Measurements from ENCODE around the gene SLC27A2. TPM values are rescaled to one million over a fixed set of nuclear protein-coding genes. Genes with fewer than 3 reads are reported as not detected.

Gene SLC27A2
- total and polyA plus RNA-seq, 2 experiments from 2014 or later: 2.8 to 9.4 TPM

GRCh38 chr15:50238255-50238654 lies 56.3 kb downstream of the SLC27A2 start:
- DNase-seq (ENCODE audit: low spot score) (no peak), ATAC-seq (no peak)
- Histone ChIP-seq H3F3A (replicated peaks; ENCODE audit: low read depth) (no peaks in the 10 kb centered on the region), H3K36me3 (ENCODE audit: insufficient read depth) (no peaks in the 10 kb centered on the region), H3K4me3 (no peak overlapping the region), H2AFZ (no peak overlapping the region), H3K27me3 (ENCODE audit: insufficient read depth) (no peaks in the 10 kb centered on the region), H3K79me2 (replicated peaks; ENCODE audit: insufficient read depth) (no peaks in the 10 kb centered on the region), H3K4me1 (ENCODE audit: insufficient read depth) (no peaks in the 10 kb centered on the region), H4K20me1 (replicated peaks; ENCODE audit: insufficient read depth) (no peaks in the 10 kb centered on the region), H3K4me2 (no peak overlapping the region), H3K9me2 (ENCODE audit: insufficient read depth) (no peaks in the 10 kb centered on the region), H3K27ac (ENCODE audit: low read depth) (no peak overlapping the region)
- Mint-ChIP-seq H3K4me1 (peaks cover 5% of the 10 kb centered on the region; the same call in 1 of the 3 replicates), H3K9me3 (no peaks in the 10 kb centered on the region), H3K27ac (0 out of 2 replicates have a peak overlapping the region, but pooled peaks have one; percentile 18), H3K4me3 (no peak overlapping the region), H3K27me3 (ENCODE audit: insufficient read depth, low read depth, poor library complexity) (no peaks in the 10 kb centered on the region), H3K36me3 (ENCODE audit: low read depth) (no peaks in the 10 kb centered on the region)
- TF ChIP-seq JUNB (IDR thresholded peaks at IDR 0.05; ENCODE audit: unreplicated experiment): no peak

GRCh38 chr15:50241684-50242450 lies 59.9 kb downstream of the SLC27A2 start:
- Mint-ChIP-seq H3K4me3 (no peak overlapping the region), H3K36me3 (ENCODE audit: low read depth) (no peaks in the 10 kb centered on the region), H3K4me1 (no peaks in the 10 kb centered on the region), H3K9me3 (no peaks in the 10 kb centered on the region), H3K27me3 (ENCODE audit: insufficient read depth, low read depth, poor library complexity) (no peaks in the 10 kb centered on the region), H3K27ac (no peak overlapping the region)
- Histone ChIP-seq H3K36me3 (ENCODE audit: insufficient read depth) (no peaks in the 10 kb centered on the region), H3K4me2 (no peak overlapping the region), H2AFZ (no peak overlapping the region), H3K9me2 (ENCODE audit: insufficient read depth) (no peaks in the 10 kb centered on the region), H4K20me1 (replicated peaks; ENCODE audit: insufficient read depth) (no peaks in the 10 kb centered on the region), H3K27me3 (ENCODE audit: insufficient read depth) (no peaks in the 10 kb centered on the region), H3K4me1 (ENCODE audit: insufficient read depth) (no peaks in the 10 kb centered on the region), H3K27ac (ENCODE audit: low read depth) (no peak overlapping the region), H3K79me2 (replicated peaks; ENCODE audit: insufficient read depth) (no peaks in the 10 kb centered on the region), H3F3A (replicated peaks; ENCODE audit: low read depth) (no peaks in the 10 kb centered on the region), H3K4me3 (no peak overlapping the region)
- TF ChIP-seq ZNF331 (CRISPR knock-in tag; IDR thresholded peaks at IDR 0.05; ENCODE audit: low read depth) (no peak), CTCF (conservative IDR thresholded peaks at IDR 0.05; ENCODE audit: low read depth in 2 of 2) (peak in 1 of 2 experiments; percentile 28; a peak in 2 of 4 replicates), EZH2 (IDR thresholded peaks at IDR 0.05; ENCODE audit: low read depth, unreplicated experiment) (no peak)
- no peak for DNase-seq (ENCODE audit: low spot score)
- ATAC-seq: no peak

- Mint-ChIP-seq H3K27me3 (ENCODE audit: insufficient read depth, low read depth, poor library complexity) (peaks cover 1% of the 10 kb centered on the region), H3K9me3 (no peaks in the 10 kb centered on the region)
These were observed 62.2 kb downstream of the SLC27A2 start for GRCh38 chr15:50244153-50244552.

More at GRCh38 chr15:50244153-50244552, 62.2 kb downstream of the SLC27A2 start:
- TF ChIP-seq NANOG (IDR thresholded peaks at IDR 0.05; ENCODE audit: borderline replicate concordance) (no peak), POLR2AphosphoS5 (IDR thresholded peaks at IDR 0.05; ENCODE audit: low read depth) (no peak)
- no peak overlapping the region for H3K4me3 Mint-ChIP-seq
- Histone ChIP-seq H4K20me1 (replicated peaks; ENCODE audit: insufficient read depth) (no peaks in the 10 kb centered on the region), H3K9me2 (ENCODE audit: insufficient read depth) (no peaks in the 10 kb centered on the region), H3K4me3 (no peak overlapping the region), H3K4me2 (no peak overlapping the region), H2AFZ (no peak overlapping the region), H3K4me1 (ENCODE audit: insufficient read depth) (no peaks in the 10 kb centered on the region), H3K79me2 (replicated peaks; ENCODE audit: insufficient read depth) (no peaks in the 10 kb centered on the region), H3K36me3 (ENCODE audit: insufficient read depth) (no peaks in the 10 kb centered on the region), H3F3A (replicated peaks; ENCODE audit: low read depth) (no peaks in the 10 kb centered on the region), H3K27me3 (ENCODE audit: insufficient read depth) (no peaks in the 10 kb centered on the region), H3K27ac (ENCODE audit: low read depth) (no peak overlapping the region)
- no peaks in the 10 kb centered on the region for H3K36me3 Mint-ChIP-seq (ENCODE audit: low read depth)
- no peaks in the 10 kb centered on the region for H3K4me1 Mint-ChIP-seq
- ATAC-seq (no peak), DNase-seq (ENCODE audit: low spot score) (no peak)
- H3K27ac Mint-ChIP-seq: no peak overlapping the region

Measured in GM23338 (cell line).